Activated CD4-positive, alpha-beta T cell treated with anti-CD3 and anti-CD28 coated beads, Interleukin-2, amount 10 ng/mL, durations not matched to agents 7 days and 5 days (primary cell): ENCODE results near the gene SBF1. TPM values are rescaled to one million over a fixed set of nuclear protein-coding genes. Genes with fewer than 3 reads are reported as not detected.
"Not testable (repeated sequence)": the region's sequence is repeated elsewhere in the genome, so short reads cannot be mapped to it uniquely, and the experiment has no call there.

Experiments
- CTCF ChIA-PET: fragments of 350-600 bp; sonication (Branson Sonifier 250); formaldehyde crosslinking; loops from one replicate; lab custom pipeline; 2021; ENCODE audit warnings: antibody characterized with exemption; lab: Charles Lee
- POLR2A ChIA-PET: fragments of 350-600 bp; sonication (Branson Sonifier 250); formaldehyde crosslinking; loops from one replicate; lab custom pipeline; 2021; ENCODE audit warnings: antibody characterized with exemption; lab: Charles Lee
- DNase-seq: peaks from one replicate; pipeline ENCODE4 v3.0.0-alpha.2; 2020
- H3K27ac Mint-ChIP-seq: one replicate; pipeline ENCODE4 v1.8.0; 2021; ENCODE audit warnings: mild to moderate bottlenecking, moderate library complexity, mixed read lengths
- H3K27me3 Mint-ChIP-seq: one replicate; pipeline ENCODE4 v1.8.0; 2021; ENCODE audit warnings: mixed read lengths
- H3K36me3 Mint-ChIP-seq: one replicate; pipeline ENCODE4 v1.8.0; 2021; ENCODE audit warnings: low read depth, mixed read lengths
- H3K4me1 Mint-ChIP-seq: one replicate; pipeline ENCODE4 v1.8.0; 2021; ENCODE audit warnings: mixed read lengths
- H3K4me3 Mint-ChIP-seq: one replicate; pipeline ENCODE4 v1.8.0; 2021; ENCODE audit warnings: mild to moderate bottlenecking, moderate library complexity, mixed read lengths
- H3K9me3 Mint-ChIP-seq: one replicate; pipeline ENCODE4 v1.8.0; 2021; ENCODE audit warnings: mixed read lengths
- total RNA-seq, 2 experiments: library from RNA; stranded (reverse); gene quantifications; one replicate each; pipeline ENCODE4 v1.2.3, GENCODE V29; 2021

The SBF1 gene
- total RNA-seq, 2 experiments from 2014 or later, result 211 to 224 TPM

DNA sequence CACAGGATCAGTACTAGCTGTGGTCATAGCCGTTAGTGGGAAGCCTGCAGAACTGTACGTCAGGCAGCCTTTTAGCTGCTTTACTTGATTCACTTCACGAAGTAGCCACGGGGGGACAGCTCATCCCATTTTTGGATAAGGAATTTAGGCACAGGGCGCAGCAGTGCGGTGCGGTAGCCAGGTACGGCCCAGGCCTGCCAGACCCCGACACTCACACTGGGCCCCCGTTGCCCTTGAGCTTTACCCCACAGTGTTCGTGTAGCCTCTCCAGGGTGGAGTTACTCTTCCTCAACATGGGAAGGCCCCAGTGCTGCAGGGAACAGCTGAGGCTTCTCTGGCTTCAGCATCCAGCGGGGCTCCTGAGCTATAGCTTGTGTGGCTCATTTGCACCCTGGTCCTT is 59.4 kb downstream of the SBF1 start:
- no peak overlapping the region for H3K27ac Mint-ChIP-seq
- no peaks in the 10 kb centered on the region for H3K9me3 Mint-ChIP-seq
- H3K4me1 Mint-ChIP-seq, result no peaks in the 10 kb centered on the region
- peaks cover 24% of the 10 kb centered on the region for H3K36me3 Mint-ChIP-seq
- CTCF ChIA-PET, result interaction anchor here (1.0 kb wide), 1 partner anchor 13 kb away, joined by 4 read pairs; no protein-coding TSS in a partner anchor
- POLR2A ChIA-PET, result no interaction called here
- H3K4me3 Mint-ChIP-seq, result no peak overlapping the region
- H3K27me3 Mint-ChIP-seq, result no peaks in the 10 kb centered on the region
- no peak for DNase-seq

- POLR2A ChIA-PET, result no interaction called here
- Mint-ChIP-seq H3K27ac (no peak overlapping the region), H3K4me3 (no peak overlapping the region), H3K4me1 (no peaks in the 10 kb centered on the region), H3K9me3 (no peaks in the 10 kb centered on the region), H3K27me3 (no peaks in the 10 kb centered on the region), H3K36me3 (peaks cover 18% of the 10 kb centered on the region)
- DNase-seq, result no peak
- CTCF ChIA-PET, result interaction anchor here (1.0 kb wide), 1 partner anchor 14 kb away, joined by 4 read pairs; no protein-coding TSS in a partner anchor
These were observed 60.2 kb downstream of the SBF1 start for GRCh38 chr22:50414476-50415248.

- DNase-seq, POLR2A ChIA-PET, H3K9me3 Mint-ChIP-seq, H3K4me3 Mint-ChIP-seq, H3K4me1 Mint-ChIP-seq, H3K27ac Mint-ChIP-seq, H3K27me3 Mint-ChIP-seq: not testable (repeated sequence)
- H3K36me3 Mint-ChIP-seq, result peaks cover 10% of the 10 kb centered on the region
- CTCF ChIA-PET, result interaction anchor here (0.7 kb wide), 1 partner anchor 33 kb away, joined by 4 read pairs; no protein-coding TSS in a partner anchor
These were observed 65.9 kb downstream of the SBF1 start for GRCh38 chr22:50408954-50409353.

DNA sequence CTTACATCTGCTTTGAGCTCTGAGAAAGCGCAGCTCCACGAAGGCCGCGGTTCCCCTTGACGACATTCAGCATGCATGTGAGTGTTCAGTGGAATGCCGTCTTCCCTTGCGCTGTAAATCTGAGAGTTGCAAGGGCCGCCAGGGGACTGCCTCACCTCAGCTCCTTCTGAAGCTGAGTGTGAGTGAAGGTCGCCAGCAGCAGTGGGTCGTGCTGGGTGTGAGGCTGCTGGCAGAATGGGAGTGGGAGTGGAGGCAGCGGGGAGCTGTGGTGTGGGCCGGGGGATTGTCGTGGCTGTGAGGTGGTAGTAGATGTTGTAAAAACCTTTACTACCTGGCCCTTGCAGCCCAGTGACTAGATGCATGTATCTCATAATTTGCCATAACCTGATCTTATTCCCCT is 66.5 kb downstream of the SBF1 start:
- ChIA-PET POLR2A (no interaction called here), CTCF (interaction anchor here (0.7 kb wide), 1 partner anchor 34 kb away, joined by 4 read pairs; no protein-coding TSS in a partner anchor)
- no peaks in the 10 kb centered on the region for H3K27me3 Mint-ChIP-seq
- H3K36me3 Mint-ChIP-seq, result peaks cover 11% of the 10 kb centered on the region
- peak overlapping the region; percentile 39 for H3K27ac Mint-ChIP-seq
- H3K9me3 Mint-ChIP-seq, result no peaks in the 10 kb centered on the region
- peaks cover 1% of the 10 kb centered on the region for H3K4me1 Mint-ChIP-seq
- no peak overlapping the region for H3K4me3 Mint-ChIP-seq
- no peak for DNase-seq

GRCh38 chr22:50406416-50407170 is 68.2 kb downstream of the SBF1 start:
- POLR2A ChIA-PET, result no interaction called here

GRCh38 chr22:50403701-50404101 is 71.1 kb downstream of the SBF1 start:
- DNase-seq, result no peak
- Mint-ChIP-seq H3K4me1 (peaks cover 16% of the 10 kb centered on the region), H3K27me3 (no peaks in the 10 kb centered on the region), H3K27ac (no peak overlapping the region), H3K4me3 (no peak overlapping the region), H3K36me3 (peaks cover 10% of the 10 kb centered on the region), H3K9me3 (no peaks in the 10 kb centered on the region)
- ChIA-PET POLR2A (no interaction called here), CTCF (interaction anchor here (0.7 to 1.1 kb wide), 4 partner anchors 13 to 50 kb away, joined by 3 to 5 read pairs (median 4); no protein-coding TSS in a partner anchor)

More at GRCh38 chr22:50406416-50407170, 68.2 kb downstream of the SBF1 start:
- H3K4me3 Mint-ChIP-seq, result no peak overlapping the region
- no peaks in the 10 kb centered on the region for H3K27me3 Mint-ChIP-seq
- CTCF ChIA-PET, result no interaction called here
- DNase-seq, result no peak
- peaks cover 1% of the 10 kb centered on the region for H3K4me1 Mint-ChIP-seq
- peaks cover 14% of the 10 kb centered on the region for H3K36me3 Mint-ChIP-seq
- H3K27ac Mint-ChIP-seq, result peak overlapping the region; percentile 42
- H3K9me3 Mint-ChIP-seq, result no peaks in the 10 kb centered on the region

DNA sequence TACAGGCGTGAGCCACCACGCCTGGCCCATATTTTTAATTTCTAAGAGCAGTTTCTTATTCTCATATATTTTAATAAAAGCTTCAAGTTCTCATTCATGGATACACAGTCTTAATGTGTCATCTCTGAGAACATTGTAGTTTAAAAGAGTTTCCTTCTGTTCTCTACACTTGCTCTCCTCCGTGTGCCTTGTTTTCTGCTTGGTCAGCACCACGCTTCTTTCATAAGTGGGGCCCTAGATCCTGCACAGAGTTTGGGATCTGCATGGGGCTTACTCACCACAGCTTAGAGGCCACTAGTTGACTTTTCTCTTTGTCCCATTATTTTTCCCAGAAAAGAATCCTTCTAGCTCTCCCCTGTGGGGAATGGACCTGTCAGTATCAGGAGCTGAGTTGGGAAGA is 72.9 kb downstream of the SBF1 start:
- ChIA-PET POLR2A (no interaction called here), CTCF (interaction anchor here (0.6 kb wide), 1 partner anchor 57 kb away, joined by 3 read pairs; no protein-coding TSS in a partner anchor)
- Mint-ChIP-seq H3K36me3 (peaks cover 13% of the 10 kb centered on the region), H3K4me3 (no peak overlapping the region), H3K4me1 (peaks cover 22% of the 10 kb centered on the region), H3K27ac (no peak overlapping the region), H3K27me3 (no peaks in the 10 kb centered on the region), H3K9me3 (no peaks in the 10 kb centered on the region)
- DNase-seq, result no peak

- Mint-ChIP-seq H3K36me3 (peaks cover 18% of the 10 kb centered on the region), H3K27me3 (no peaks in the 10 kb centered on the region), H3K4me3 (no peak overlapping the region), H3K27ac (no peak overlapping the region), H3K9me3 (no peaks in the 10 kb centered on the region), H3K4me1 (peaks cover 27% of the 10 kb centered on the region)
- POLR2A ChIA-PET, result no interaction called here
- CTCF ChIA-PET, result interaction anchor here (0.6 kb wide), 1 partner anchor 251 kb away, joined by 3 read pairs; no protein-coding TSS in a partner anchor
- no peak for DNase-seq
These were observed 73.9 kb downstream of the SBF1 start for GRCh38 chr22:50400931-50401330.

DNA sequence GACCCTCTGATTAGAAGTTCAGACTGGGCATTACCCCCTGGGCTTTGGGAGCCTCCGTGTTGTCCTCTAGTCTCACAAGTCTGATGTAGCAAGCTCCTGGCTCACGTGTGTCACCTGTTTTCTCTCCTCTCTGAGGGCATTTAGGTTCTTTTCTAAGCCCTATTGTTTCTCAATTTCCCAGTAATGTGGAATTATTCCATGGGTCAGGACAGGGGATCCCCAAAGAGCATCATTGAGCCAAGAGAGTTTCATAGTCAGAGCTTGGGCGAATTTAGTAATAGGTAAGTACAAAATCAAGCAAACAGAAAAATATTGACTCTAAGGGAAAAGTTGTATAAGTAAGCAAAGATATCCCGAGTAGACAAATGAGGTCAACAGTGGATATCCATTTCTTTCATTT is 74.4 kb downstream of the SBF1 start:
- ChIA-PET POLR2A (interaction anchor here (0.9 kb wide), 1 partner anchor 70 kb away, joined by 5 read pairs; no protein-coding TSS in a partner anchor), CTCF (interaction anchor here (0.7 to 1.3 kb wide), 2 partner anchors 13 to 70 kb away, joined by 3 read pairs; no protein-coding TSS in a partner anchor)
- Mint-ChIP-seq H3K4me3 (no peak overlapping the region), H3K27ac (peak overlapping the region; percentile 3), H3K4me1 (peaks cover 27% of the 10 kb centered on the region), H3K36me3 (peaks cover 18% of the 10 kb centered on the region), H3K9me3 (no peaks in the 10 kb centered on the region), H3K27me3 (no peaks in the 10 kb centered on the region)
- no peak for DNase-seq

GRCh38 chr22:50399751-50400331 is 75.0 kb downstream of the SBF1 start:
- Mint-ChIP-seq H3K4me3 (no peak overlapping the region), H3K36me3 (peaks cover 20% of the 10 kb centered on the region), H3K27ac (peak overlapping the region; percentile 70), H3K27me3 (no peaks in the 10 kb centered on the region), H3K9me3 (no peaks in the 10 kb centered on the region), H3K4me1 (peaks cover 30% of the 10 kb centered on the region)
- POLR2A ChIA-PET, result interaction anchor here (0.9 kb wide), 1 partner anchor 70 kb away, joined by 5 read pairs; no protein-coding TSS in a partner anchor
- no peak for DNase-seq
- CTCF ChIA-PET, result interaction anchor here (0.7 to 1.3 kb wide), 3 partner anchors 13 to 123 kb away, joined by 3 read pairs; no protein-coding TSS in a partner anchor

DNA sequence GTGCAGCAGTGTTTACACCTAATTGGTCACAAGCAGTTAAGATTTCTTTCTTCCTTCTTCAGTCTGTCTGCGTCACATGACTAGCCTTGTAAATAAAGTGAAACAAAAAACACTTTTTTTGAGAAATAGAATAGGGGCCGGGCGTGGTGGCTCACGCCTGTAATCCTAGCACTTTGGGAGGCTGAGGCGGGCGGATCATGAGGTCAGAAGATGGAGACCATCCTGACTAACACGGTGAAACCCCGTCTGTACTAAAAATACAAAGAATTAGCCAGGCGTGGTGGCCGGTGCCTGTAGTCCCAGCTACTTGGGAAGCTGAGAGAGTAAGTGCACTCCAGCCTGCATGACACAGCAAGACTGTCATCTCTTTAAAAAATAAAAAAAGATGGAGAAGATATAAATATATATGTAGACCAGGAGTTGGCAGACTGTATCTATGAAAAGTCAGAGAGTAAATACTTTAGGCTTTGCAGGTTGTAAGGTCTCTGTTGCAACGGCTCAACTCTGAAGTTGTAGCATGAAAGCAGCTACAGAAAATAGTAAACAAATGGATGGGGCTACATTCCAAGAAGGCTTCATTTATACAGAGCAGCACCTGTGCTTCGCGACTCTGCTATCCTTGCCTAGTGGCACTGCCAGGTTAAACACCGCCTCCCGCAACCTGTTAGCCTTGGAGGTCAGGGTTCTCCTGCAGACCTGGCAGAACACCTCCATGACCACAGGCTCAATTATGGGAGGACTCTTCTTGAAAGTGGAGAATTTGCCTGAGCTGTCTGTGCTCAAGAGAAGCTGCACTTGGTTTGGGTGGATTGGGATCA is 75.8 kb downstream of the SBF1 start:
- H3K27me3 Mint-ChIP-seq, result no peaks in the 10 kb centered on the region
- peaks cover 31% of the 10 kb centered on the region for H3K4me1 Mint-ChIP-seq
- no peak overlapping the region for H3K4me3 Mint-ChIP-seq
- H3K9me3 Mint-ChIP-seq, result no peaks in the 10 kb centered on the region
- peaks cover 21% of the 10 kb centered on the region for H3K36me3 Mint-ChIP-seq
- no peak for DNase-seq
- ChIA-PET CTCF (interaction anchor here (0.7 to 1.3 kb wide), 3 partner anchors 12 to 224 kb away, joined by 3 to 4 read pairs (median 3); no protein-coding TSS in a partner anchor), POLR2A (interaction anchor here (0.9 kb wide), 1 partner anchor 71 kb away, joined by 5 read pairs; no protein-coding TSS in a partner anchor)
- H3K27ac Mint-ChIP-seq, result peak overlapping the region; percentile 50
